RWPE1 (cell line): ENCODE data around the gene GARIN5B.
"Not testable (repeated sequence)": the region's sequence is repeated elsewhere in the genome, so short reads cannot be mapped to it uniquely, and the experiment has no call there.

ENCODE experiments used
- CTCF ChIA-PET: fragments of 350-600 bp; sonication (Branson Sonifier 250); formaldehyde crosslinking; extraction: SDS; loops from one replicate; lab custom pipeline; 2021; lab: Yijun Ruan, JAX
- POLR2A ChIA-PET: fragments of 400-600 bp; formaldehyde crosslinking; extraction: SDS; loops from one replicate; lab custom pipeline; 2020; ENCODE audit warnings: antibody characterized with exemption; ENCODE audit not compliant: low non-redundant PET; lab: Yijun Ruan, JAX
- DNase-seq: peaks from one replicate; pipeline ENCODE4 v3.0.0; 2012; ENCODE audit warnings: low spot score
- H3K27ac ChIP-seq: fragments of 450-650 bp; 2 replicates; pipeline ENCODE4 v1.5.1; 2017
- TF ChIP-seq, protein P1 (sequence below): fragments of 450-650 bp; conservative IDR thresholded peaks from 2 replicates; pipeline ENCODE4 v1.5.1; 2017; ENCODE audit warnings: low read depth, mild to moderate bottlenecking

Gene GARIN5B

DNA sequence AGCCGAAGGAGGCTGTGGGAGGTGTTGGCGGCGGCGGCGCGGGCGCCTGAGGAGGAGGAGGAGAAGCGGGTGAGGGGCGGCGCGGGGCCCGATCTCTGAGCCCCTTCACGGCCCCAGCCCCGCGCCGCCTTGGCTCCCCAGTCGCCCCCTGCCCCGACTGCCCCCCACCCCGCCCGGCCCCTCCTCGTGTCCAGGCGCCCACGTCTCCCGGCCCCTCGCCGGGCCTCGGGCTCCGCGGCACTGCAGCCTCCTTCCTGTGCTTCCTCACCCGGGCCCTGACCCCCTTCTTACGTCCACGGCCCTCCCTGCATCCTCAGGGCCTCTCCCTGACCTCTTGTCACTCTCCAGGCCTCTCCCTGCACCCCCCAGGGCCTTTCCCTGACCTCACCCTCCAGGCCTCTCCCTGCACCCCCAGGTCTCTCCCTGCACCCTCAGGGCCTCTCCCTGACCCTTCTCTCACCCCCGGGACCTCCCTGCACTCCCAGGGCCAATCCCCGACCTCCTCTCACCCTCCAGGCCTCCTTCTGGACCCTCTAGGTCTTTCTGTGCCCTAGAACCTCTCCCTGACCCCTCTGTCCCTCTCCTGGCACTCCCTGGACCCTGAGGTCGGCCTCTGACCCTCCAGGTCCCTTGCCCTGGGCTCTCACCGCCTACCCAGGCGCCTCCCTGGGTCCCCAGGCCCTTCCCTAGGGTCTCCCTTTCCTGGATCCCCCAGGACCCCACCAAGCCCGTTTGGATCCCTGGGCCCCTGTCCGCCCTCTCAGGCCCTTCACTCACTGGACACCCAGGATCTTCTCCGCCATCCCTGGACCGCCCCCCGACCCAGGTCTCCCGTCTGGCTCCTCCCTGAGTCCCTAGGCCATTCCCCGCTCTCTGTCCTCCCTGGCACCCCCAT, 22.9 kb downstream of the GARIN5B start:
- ChIA-PET POLR2A (interaction anchor here (0.5 to 0.9 kb wide), 4 partner anchors 19 to 45 kb away, joined by 3 to 6 read pairs (median 4); partner anchors contain the start of gene TMEM238), CTCF (interaction anchor here (0.5 to 1.4 kb wide), 5 partner anchors 23 to 131 kb away, joined by 3 to 4 read pairs (median 3); partner anchors contain the start of genes PTPRH and TMEM238)
- TF ChIP-seq, protein P1, sequence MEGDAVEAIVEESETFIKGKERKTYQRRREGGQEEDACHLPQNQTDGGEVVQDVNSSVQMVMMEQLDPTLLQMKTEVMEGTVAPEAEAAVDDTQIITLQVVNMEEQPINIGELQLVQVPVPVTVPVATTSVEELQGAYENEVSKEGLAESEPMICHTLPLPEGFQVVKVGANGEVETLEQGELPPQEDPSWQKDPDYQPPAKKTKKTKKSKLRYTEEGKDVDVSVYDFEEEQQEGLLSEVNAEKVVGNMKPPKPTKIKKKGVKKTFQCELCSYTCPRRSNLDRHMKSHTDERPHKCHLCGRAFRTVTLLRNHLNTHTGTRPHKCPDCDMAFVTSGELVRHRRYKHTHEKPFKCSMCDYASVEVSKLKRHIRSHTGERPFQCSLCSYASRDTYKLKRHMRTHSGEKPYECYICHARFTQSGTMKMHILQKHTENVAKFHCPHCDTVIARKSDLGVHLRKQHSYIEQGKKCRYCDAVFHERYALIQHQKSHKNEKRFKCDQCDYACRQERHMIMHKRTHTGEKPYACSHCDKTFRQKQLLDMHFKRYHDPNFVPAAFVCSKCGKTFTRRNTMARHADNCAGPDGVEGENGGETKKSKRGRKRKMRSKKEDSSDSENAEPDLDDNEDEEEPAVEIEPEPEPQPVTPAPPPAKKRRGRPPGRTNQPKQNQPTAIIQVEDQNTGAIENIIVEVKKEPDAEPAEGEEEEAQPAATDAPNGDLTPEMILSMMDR, result no peak
- DNase-seq, result no peak
- peak overlapping the region; percentile 97 for H3K27ac ChIP-seq

DNA sequence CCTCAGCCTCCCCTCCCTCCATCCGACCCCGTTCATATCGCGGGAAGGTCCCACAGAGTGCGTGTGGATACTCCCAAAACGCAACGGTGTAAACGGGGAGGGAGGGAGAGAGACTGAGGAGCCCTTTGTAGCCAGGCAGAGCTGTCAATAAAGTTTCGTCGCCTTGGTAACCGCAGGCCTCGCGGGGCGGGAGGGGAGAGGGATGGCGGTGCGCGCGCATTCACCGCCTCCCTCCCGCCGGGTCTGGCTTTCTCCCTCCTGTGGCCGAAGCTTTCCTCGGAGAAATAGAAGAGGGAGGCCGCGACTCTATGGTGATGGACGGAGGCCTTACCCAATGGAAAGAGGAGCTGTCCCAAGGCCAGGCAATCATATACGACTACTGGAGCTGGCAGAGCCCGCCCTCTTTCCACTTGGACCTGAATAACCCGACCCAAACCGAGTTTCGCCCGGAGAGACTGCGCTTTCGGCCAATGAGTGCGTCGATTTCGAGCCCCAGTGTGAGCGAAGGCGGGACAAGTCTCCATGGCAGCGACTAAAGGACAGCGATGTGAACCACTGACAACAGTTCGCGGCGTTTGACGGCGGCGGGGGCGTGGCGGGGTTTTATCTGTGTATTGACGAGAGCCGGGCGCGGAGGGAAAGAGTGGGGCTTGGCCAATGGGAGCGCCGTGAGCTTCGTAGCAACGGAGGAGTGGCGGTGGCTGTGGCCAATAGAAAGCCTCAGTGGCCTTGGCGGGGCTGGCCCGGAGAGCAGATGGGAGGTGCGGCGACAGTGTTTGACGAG, 23.8 kb downstream of the GARIN5B start, which contains the start of gene KMT5C:
Gene KMT5C, plus strand, starts transcription at position 772 of the 784 bp plus-strand sequence. CDS start 2,061 bp downstream, outside the sequence.
- ChIA-PET POLR2A (interaction anchor here (0.5 to 1.0 kb wide), 10 partner anchors 16 to 233 kb away, joined by 3 to 8 read pairs (median 4); partner anchors contain the start of gene TMEM238), CTCF (interaction anchor here (0.5 to 1.4 kb wide), 5 partner anchors 22 to 193 kb away, joined by 3 to 4 read pairs (median 3); partner anchors contain the start of gene TMEM238)
- TF ChIP-seq, protein P1, result no peak
- peak within 1 kb of the TSS; percentile 97 for H3K27ac ChIP-seq
- peak; percentile 100 for DNase-seq

DNA sequence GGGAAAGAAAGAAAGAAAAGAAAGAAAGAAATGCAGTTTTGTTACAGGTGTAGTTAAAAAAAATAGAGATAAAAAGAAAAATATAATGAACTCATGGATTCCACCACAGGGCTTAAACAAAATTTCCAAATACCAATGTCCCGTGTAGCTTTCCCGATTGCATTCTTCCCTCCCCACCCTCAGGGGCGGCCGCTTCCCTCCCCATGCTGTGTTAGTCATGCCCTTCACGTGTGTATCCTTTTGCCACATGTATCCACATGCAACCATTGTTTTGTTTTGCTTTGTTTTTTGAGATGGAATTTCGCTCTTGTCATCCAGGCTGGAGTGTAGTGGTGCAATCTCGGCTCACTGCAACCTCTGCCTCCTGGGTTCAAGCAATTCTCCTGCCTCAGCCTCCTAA, 27.0 kb downstream of the GARIN5B start:
- ChIA-PET POLR2A (no interaction called here), CTCF (interaction anchor here (1.1 kb wide), 1 partner anchor 34 kb away, joined by 3 read pairs; the partner anchor contains the start of gene IL11)
- DNase-seq, result peak; percentile 88
- TF ChIP-seq, protein P1, result no peak
- H3K27ac ChIP-seq, result peak overlapping the region; percentile 85

DNA sequence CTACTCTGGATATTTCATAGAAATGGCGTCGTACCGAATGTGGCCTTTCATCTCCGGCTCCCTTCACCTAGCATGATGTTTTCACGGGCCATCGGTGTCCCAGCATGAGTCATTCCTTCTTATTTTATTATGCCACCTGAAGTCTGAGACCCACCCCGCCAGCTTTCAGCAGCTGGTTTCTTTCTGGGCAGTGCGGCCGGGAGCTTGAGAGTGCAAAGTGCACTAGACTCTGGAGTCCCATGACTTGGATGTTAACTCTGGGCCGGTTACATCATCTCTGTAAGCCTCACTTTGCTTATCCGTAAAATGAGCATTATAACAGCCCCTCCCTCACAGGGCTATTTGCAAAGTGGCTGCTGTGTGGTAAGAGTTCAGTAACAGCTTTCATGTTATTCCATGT, 29.2 kb downstream of the GARIN5B start:
- ChIA-PET POLR2A (no interaction called here), CTCF (no interaction called here)
- DNase-seq, result no peak
- no peak overlapping the region for H3K27ac ChIP-seq
- TF ChIP-seq, protein P1, result no peak

DNA sequence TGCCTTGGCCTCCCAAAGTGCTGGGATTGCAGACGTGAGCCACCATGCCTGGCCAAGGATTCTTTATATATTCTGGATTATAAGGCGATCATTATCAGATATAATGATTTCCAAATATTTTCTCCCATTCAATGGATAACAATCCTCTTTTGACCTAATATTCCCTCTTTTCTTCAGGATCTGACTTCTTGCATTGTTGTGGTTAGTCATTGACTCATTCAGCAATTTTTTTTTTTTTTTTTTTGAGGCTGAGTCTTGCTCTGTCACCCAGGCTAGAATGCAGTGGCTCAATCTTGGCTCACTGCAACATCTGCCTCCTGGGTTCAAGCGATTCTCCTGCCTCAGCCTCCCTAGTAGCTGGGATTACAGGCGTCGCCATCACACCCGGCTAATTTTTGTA, 33.3 kb downstream of the GARIN5B start:
- not testable (repeated sequence) for DNase-seq
- POLR2A ChIA-PET, result interaction anchor here (0.7 kb wide), 1 partner anchor 53 kb away, joined by 6 read pairs; no protein-coding TSS in a partner anchor

DNA sequence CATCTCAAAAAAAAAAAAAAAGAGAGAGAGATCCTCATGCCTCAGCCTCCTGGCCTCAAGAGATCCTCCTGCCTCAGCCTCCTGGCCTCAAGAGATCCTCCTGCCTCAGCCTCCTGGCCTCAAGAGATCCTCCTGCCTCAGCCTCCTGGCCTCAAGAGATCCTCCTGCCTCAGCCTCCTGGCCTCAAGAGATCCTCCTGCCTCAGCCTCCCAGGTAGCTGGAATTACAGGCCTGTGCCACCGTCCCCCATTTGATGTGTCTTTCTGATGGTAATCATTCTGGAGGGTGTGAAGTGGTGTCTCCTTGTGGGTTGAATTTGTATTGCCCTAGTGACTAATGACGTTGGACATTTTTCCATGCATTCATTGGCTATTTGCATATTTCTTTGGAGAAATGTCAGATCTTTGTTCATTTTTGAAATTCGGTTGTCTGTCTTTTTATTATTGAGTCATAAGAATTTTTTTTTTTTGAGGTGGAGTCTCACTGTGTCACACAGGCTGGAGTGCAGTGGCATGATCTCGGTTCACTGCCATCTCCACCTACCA, 34.2 kb downstream of the GARIN5B start:
- H3K27ac ChIP-seq, DNase-seq, CTCF ChIA-PET, POLR2A ChIA-PET: not testable (repeated sequence)

More for the DNA sequence above, 33.3 kb downstream of the GARIN5B start:
- H3K27ac ChIP-seq, CTCF ChIA-PET: not testable (repeated sequence)
